ENCODE measurements around the gene BNIPL. TPM values are rescaled to one million over a fixed set of nuclear protein-coding genes. Genes with fewer than 3 reads are reported as not detected.

The BNIPL gene
- total and polyA plus RNA-seq, 2 of the 8 experiments (the other 6 are each of a cell fraction or from before 2014, with no cell fraction given), result 2.4 to 3.3 TPM

DNA sequence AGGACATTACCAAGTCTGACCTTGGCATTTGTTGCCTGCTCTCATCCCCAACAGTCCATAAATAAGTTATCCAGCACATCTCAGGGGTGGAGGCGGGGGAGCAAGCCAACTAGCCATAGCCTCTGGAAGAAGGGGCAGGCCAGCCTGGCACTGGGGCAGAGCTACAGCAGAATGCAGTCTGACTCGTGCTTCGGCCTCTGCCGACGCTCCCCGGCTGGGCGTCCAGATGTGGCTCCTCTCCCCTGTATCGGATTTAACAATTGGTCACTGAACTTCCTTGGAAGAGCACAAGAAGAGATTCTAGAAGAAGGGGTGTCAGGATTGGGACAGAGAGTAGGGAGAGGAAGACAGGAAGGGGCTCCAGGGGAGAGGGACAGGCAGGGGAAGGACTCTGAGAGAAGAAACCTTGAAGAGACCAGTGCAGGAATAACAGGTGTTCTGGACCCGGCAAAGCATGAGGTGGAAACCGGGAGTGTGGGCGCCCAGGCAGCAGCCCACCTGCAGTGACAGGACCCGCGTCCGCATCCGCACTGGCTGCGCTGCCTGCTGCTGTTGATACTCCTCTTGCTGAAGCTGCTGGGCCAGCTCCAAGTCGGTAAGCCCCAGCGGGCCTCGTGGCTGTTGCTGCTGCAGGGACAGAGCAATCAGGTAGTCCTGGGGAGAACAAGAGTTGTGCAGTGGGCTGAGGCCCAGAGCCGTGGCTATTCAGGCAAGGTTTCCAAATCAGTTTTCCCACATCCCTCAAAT lies 39.1 kb upstream of the BNIPL start (continued):
- TF ChIP-seq CHD7 (IDR thresholded peaks at IDR 0.05; ENCODE audit: insufficient replicate concordance, low read length), result no peak
- TF ChIP-seq POLR2AphosphoS5 (IDR thresholded peaks at IDR 0.05; ENCODE audit: low read depth, low read length), result no peak
- TF ChIP-seq NRF1 (IDR thresholded peaks at IDR 0.05; ENCODE audit: low read depth, low read length), result no peak
- no peak for TF ChIP-seq RNF2 (IDR thresholded peaks at IDR 0.05; ENCODE audit: borderline replicate concordance, low read depth, low read length, missing control alignments, poor library complexity, severe bottlenecking)
- TF ChIP-seq KDM4A (IDR thresholded peaks at IDR 0.05; ENCODE audit: low read depth, low read length, severe bottlenecking), result no peak
- no peak for TF ChIP-seq JUND (IDR thresholded peaks at IDR 0.05; ENCODE audit: low read length)

Data from H1 (cell line).